22Rv1 (cell line): ENCODE data around the gene HPD.
A peak's percentile ranks its signal among the peaks of the same experiment; 100 is the strongest.

Experiments used
- H3K27ac ChIP-seq: fragments of 450-650 bp; 2 replicates; pipeline ENCODE4 v1.5.1; 2017
- CTCF ChIP-seq: fragments of 450-650 bp; IDR thresholded peaks from 2 replicates; pipeline ENCODE4 v1.5.1; 2017; ENCODE audit warnings: mild to moderate bottlenecking
- ZFX ChIP-seq: fragments of 450-650 bp; IDR thresholded peaks from 2 replicates; pipeline ENCODE4 v1.6.1; 2017; ENCODE audit warnings: antibody characterized with exemption, borderline replicate concordance

Gene HPD

GRCh38 chr12:121812320-121812871 lies 46.3 kb downstream of the HPD start:
- H3K27ac ChIP-seq, result peak overlapping the region; percentile 52
- TF ChIP-seq ZFX (no peak), CTCF (peak; percentile 32)

GRCh38 chr12:121811434-121812319 lies 47.0 kb downstream of the HPD start:
- H3K27ac ChIP-seq, result peak overlapping the region; percentile 52
- TF ChIP-seq CTCF (peak; percentile 100), ZFX (no peak)

- peak overlapping the region; percentile 52 for H3K27ac ChIP-seq
- no peak for TF ChIP-seq CTCF
- TF ChIP-seq ZFX, result no peak
Measured at GRCh38 chr12:121810833-121811433, 47.7 kb downstream of the HPD start.

DNA sequence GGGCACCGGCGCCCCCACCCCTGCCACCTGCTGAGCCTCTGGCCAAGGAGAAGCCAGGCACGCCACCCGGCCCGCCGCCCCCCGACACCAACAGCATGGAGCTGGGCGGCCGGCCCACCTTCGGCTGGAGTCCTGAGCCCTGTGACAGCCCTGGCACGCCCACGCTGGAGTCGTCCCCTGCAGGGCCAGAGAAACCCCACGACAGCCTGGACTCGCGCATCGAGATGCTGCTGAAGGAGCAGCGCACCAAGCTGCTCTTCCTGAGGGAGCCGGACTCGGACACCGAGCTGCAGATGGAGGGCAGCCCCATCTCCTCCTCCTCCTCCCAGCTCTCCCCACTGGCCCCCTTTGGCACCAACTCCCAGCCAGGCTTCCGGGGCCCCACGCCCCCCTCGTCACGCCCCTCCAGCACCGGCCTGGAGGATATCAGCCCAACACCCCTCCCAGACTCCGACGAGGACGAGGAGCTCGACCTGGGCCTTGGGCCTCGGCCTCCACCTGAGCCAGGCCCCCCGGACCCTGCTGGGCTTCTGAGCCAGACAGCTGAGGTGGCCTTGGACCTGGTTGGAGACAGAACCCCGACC lies 48.3 kb downstream of the HPD start:
- peak overlapping the region; percentile 52 for H3K27ac ChIP-seq

DNA sequence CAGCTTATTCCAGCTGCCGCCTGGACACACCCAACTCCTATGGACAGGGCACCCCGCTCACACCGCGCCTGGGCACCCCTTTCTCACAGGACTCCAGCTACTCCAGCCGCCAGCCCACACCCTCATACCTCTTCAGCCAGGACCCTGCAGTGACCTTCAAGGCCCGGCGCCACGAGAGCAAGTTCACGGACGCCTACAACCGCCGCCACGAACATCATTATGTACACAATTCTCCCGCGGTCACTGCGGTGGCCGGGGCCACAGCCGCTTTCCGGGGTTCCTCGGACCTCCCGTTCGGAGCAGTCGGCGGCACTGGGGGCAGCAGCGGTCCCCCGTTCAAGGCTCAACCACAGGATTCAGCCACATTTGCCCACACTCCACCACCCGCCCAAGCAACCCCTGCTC lies 48.9 kb downstream of the HPD start:
- TF ChIP-seq CTCF (no peak), ZFX (no peak)
- peak overlapping the region; percentile 100 for H3K27ac ChIP-seq

More for the DNA sequence above, 48.3 kb downstream of the HPD start:
- TF ChIP-seq CTCF (no peak), ZFX (no peak)

DNA sequence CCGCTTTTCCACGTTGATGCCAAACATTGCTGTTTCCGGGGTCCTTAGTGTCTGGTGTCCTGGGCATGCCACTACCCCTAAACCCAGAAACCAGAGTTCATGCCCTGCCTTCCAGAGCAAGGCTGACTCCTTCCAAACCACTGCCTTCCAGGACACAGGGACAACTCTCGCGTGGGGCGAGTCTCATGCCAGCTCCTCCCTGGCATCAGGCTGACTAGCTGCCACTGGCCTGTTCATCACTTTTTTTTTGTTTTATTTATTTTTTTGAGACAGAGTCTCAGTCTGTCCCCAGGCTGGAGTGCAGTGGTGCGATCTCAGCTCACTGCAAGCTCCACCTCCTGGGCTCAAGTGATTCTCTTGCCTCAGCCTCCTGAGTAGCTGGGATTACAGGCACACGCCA lies 50.0 kb downstream of the HPD start:
- H3K27ac ChIP-seq, result peak overlapping the region; percentile 100
- TF ChIP-seq CTCF, result no peak
- TF ChIP-seq ZFX, result no peak
